HL-60 (cell line): Measurements from ENCODE around the gene MAGEA12.

Source experiments
- CTCF ChIP-seq: IDR thresholded peaks from one replicate; pipeline ENCODE4 v1.5.1; 2011; ENCODE audit warnings: low read length, control low read depth, inconsistent platforms; ENCODE audit not compliant: insufficient read depth
- GABPA ChIP-seq: IDR thresholded peaks from 2 replicates; pipeline ENCODE4 v1.6.1; 2012; ENCODE audit warnings: low read depth
- POLR2AphosphoS5 ChIP-seq: IDR thresholded peaks from 2 replicates; pipeline ENCODE4 v1.6.1; 2012; ENCODE audit warnings: low read depth
- SPI1 ChIP-seq: IDR thresholded peaks from 2 replicates; pipeline ENCODE4 v1.6.1; 2012; ENCODE audit warnings: low read depth, mild to moderate bottlenecking, borderline replicate concordance
- TF ChIP-seq, protein P1 (sequence below): IDR thresholded peaks from 2 replicates; pipeline ENCODE4 v1.6.1; 2012; ENCODE audit warnings: low read depth; ENCODE audit not compliant: insufficient replicate concordance

DNA sequence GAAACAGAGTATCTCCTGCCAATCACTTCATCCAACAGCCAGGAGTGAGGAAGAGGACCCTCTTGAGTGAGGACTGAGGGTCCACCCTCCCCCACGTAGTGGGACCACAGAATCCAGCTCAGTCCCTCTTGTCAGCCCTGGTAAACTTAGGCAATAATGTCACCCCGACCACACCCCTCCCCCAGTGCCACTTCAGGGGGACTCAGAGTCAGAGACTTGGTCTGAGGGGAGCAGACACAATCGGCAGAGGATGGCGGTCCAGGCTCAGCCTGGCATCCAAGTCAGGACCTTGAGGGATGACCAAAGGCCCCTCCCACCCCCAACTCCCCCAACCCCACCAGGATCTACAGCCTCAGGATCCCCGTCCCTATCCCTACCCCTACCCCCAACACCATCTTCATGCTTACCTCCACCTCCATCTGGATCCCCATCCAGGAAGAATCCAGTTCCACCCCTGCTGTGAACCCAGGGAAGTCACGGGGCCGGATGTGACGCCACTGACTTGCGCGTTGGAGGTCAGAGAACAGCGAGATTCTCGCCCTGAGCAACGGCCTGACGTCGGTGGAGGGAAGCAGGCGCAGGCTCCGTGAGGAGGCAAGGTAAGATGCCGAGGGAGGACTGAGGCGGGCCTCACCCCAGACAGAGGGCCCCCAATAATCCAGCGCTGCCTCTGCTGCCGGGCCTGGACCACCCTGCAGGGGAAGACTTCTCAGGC, at the start of gene MAGEA12, which contains the start of gene CSAG1:
- no peak for TF ChIP-seq CTCF
- TF ChIP-seq, protein P1, sequence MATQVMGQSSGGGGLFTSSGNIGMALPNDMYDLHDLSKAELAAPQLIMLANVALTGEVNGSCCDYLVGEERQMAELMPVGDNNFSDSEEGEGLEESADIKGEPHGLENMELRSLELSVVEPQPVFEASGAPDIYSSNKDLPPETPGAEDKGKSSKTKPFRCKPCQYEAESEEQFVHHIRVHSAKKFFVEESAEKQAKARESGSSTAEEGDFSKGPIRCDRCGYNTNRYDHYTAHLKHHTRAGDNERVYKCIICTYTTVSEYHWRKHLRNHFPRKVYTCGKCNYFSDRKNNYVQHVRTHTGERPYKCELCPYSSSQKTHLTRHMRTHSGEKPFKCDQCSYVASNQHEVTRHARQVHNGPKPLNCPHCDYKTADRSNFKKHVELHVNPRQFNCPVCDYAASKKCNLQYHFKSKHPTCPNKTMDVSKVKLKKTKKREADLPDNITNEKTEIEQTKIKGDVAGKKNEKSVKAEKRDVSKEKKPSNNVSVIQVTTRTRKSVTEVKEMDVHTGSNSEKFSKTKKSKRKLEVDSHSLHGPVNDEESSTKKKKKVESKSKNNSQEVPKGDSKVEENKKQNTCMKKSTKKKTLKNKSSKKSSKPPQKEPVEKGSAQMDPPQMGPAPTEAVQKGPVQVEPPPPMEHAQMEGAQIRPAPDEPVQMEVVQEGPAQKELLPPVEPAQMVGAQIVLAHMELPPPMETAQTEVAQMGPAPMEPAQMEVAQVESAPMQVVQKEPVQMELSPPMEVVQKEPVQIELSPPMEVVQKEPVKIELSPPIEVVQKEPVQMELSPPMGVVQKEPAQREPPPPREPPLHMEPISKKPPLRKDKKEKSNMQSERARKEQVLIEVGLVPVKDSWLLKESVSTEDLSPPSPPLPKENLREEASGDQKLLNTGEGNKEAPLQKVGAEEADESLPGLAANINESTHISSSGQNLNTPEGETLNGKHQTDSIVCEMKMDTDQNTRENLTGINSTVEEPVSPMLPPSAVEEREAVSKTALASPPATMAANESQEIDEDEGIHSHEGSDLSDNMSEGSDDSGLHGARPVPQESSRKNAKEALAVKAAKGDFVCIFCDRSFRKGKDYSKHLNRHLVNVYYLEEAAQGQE, result no peak
- TF ChIP-seq POLR2AphosphoS5, result no peak
- no peak for TF ChIP-seq GABPA
- TF ChIP-seq SPI1, result no peak
